Measurements from ENCODE around the gene CA5B. TPM values are rescaled to one million over a fixed set of nuclear protein-coding genes. Genes with fewer than 3 reads are reported as not detected.
A peak's percentile ranks its signal among the peaks of the same experiment; 100 is the strongest.
"Not testable (repeated sequence)": the region's sequence is repeated elsewhere in the genome, so short reads cannot be mapped to it uniquely, and the experiment has no call there.

Gene CA5B
- total RNA-seq, 2 experiments from 2014 or later, result 23.0 to 24.4 TPM

DNA sequence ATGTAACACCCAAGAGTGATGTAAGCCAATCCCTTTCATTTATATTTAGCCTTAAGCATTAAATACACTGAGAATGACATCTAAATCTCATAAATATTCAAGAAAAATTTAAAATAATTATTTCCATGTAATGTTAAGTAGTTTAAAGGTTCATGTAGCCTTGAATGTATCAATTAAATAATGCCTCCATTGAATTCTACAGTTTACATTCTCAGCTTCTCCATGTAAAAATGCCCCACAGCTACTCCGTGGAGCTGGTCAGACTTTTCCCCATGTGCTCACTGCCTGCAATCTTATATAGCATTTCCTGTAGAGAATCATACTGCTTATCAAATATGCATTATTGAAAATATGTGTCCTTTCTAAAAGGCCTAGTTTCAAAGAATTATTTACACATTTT is 91.1 kb downstream of the CA5B start:
- DNase-seq, result no peak
- Mint-ChIP-seq H3K4me1 (peaks cover 2% of the 10 kb centered on the region), H3K9me3 (no peaks in the 10 kb centered on the region), H3K36me3 (ENCODE audit: low read depth) (peaks cover 22% of the 10 kb centered on the region), H3K27me3 (no peaks in the 10 kb centered on the region), H3K27ac (no peak overlapping the region), H3K4me3 (no peak overlapping the region)
- ChIA-PET CTCF (interaction anchor here (0.9 kb wide), 1 partner anchor 10 kb away, joined by 3 read pairs; no protein-coding TSS in a partner anchor), POLR2A (no interaction called here)

DNA sequence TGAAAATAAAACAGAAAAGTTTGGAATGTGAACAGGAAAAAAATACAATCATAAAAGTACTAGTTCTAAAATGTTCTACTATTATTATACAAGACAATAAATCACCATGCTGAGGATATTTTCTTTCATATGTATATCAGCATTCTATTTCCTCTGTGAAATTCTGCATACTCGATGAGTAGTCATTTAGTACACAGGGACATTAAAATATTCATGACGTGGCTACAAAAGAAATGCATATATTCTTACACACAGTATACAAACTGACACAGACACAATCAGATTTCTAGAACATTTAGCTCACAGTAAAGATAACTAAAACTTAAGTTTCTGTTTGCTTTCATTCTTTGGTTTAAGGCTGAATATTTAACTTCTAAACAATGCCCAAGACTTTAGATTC is 93.3 kb downstream of the CA5B start:
- CTCF ChIA-PET, POLR2A ChIA-PET, H3K27ac Mint-ChIP-seq, DNase-seq, H3K27me3 Mint-ChIP-seq, H3K4me3 Mint-ChIP-seq, H3K4me1 Mint-ChIP-seq, H3K9me3 Mint-ChIP-seq: not testable (repeated sequence)
- H3K36me3 Mint-ChIP-seq (ENCODE audit: low read depth), result peaks cover 11% of the 10 kb centered on the region

DNA sequence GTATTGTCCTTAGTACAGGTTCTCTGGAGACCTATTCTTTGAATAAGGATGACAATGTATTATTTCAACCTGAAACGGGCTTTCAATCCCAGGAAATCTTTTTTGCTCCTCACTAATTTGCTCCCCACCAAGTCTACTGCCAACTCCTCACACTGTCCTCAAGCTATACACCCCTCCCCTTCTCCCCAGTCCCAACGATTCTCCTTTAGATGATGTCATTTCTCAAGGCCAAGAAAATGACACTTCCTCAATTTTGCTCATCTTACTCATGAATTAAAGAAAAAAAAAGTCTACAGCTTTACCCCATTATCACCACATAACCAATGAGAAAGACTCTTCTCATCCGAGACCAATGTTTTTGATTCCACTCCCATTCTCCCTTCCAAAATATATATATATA is 96.0 kb downstream of the CA5B start:
- Mint-ChIP-seq H3K36me3 (ENCODE audit: low read depth) (peaks cover 3% of the 10 kb centered on the region), H3K4me3 (no peak overlapping the region), H3K27ac (no peak overlapping the region), H3K27me3 (no peaks in the 10 kb centered on the region), H3K4me1 (peaks cover 2% of the 10 kb centered on the region), H3K9me3 (no peaks in the 10 kb centered on the region)
- ChIA-PET CTCF (no interaction called here), POLR2A (no interaction called here)
- no peak for DNase-seq

DNA sequence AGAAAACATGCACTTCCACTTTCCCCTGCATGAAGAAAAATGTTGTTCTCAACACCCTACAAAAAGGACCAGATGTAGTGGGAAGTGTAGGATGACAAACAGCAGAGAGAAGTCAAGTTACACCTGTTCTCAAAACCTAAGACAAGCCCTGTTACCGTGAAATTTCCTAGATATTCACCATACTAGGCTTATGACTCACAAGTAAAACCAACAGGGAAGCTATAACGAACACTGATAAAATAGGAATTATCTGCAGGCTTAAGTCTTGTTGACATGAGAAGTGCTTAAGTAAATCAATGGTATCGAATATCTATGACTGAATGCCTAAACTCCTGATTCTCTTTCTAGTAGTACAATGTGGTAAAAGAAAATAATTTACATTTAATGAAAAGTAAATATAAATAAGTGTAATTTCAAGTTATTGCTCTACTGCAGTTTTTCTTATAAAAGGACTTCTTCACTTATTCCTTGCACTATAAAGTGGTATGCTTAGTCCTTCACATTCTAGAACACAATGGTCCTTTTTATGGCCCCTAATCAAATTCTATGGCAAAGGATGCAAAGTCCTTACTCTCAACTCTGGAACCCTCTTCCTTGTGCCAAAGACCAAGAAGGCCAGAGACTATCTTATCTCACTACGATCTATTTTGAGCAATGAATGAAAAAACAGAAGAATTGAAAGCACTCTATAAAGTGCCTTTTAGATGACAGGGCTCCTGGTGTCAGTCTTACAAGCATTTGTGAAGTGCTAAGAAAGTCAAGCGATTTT is 96.9 kb downstream of the CA5B start:
- H3K9me3 Mint-ChIP-seq, result no peaks in the 10 kb centered on the region
- CTCF ChIA-PET, result no interaction called here

More for the DNA sequence above, 96.9 kb downstream of the CA5B start:
- Mint-ChIP-seq H3K4me1 (peaks cover 2% of the 10 kb centered on the region), H3K36me3 (ENCODE audit: low read depth) (peaks cover 3% of the 10 kb centered on the region), H3K27me3 (no peaks in the 10 kb centered on the region), H3K4me3 (no peak overlapping the region), H3K27ac (peak overlapping the region; percentile 60)
- POLR2A ChIA-PET, result no interaction called here
- no peak for DNase-seq

Other genes starting within 250 kb of the CA5B start
- 1 to 10 TPM; 1.3 to 1.7 TPM for gene PIR, start 244.9 kb upstream of the CA5B start, total RNA-seq
- gene BMX, start 237.5 kb upstream of the CA5B start, total RNA-seq, result not detected
- gene ACE2, start 137.3 kb upstream of the CA5B start, total RNA-seq, result not detected
- under 1 TPM; 0.17 to 0.21 TPM for gene CLTRN, start 73.5 kb upstream of the CA5B start, total RNA-seq
- 10 to 100 TPM; 16.5 to 17.2 TPM for gene ZRSR2, start 52.2 kb downstream of the CA5B start, total RNA-seq
- gene AP1S2, start 116.5 kb downstream of the CA5B start, total RNA-seq, result 10 to 100 TPM; 38.6 to 41.2 TPM